H9 (cell line): ENCODE data around the gene ZNF652. TPM values are rescaled to one million over a fixed set of nuclear protein-coding genes. Genes with fewer than 3 reads are reported as not detected.
A peak's percentile ranks its signal among the peaks of the same experiment; 100 is the strongest.

Source experiments
- DNase-seq: peaks from one replicate; pipeline ENCODE4 v3.0.0-alpha.2; 2017
- H2AFZ ChIP-seq: one replicate; pipeline ENCODE4 v1.6.1; 2013; ENCODE audit warnings: mild to moderate bottlenecking, low read length, control low read depth, moderate library complexity
- H2AK5ac ChIP-seq: 2 replicates; pipeline ENCODE4 v1.6.1; 2013; ENCODE audit warnings: low read length, control low read depth, mixed read lengths; ENCODE audit not compliant: insufficient read length
- H2BK120ac ChIP-seq: one replicate; pipeline ENCODE4 v1.6.1; 2013; ENCODE audit warnings: low read depth, mild to moderate bottlenecking, low read length, control low read depth, inconsistent platforms; ENCODE audit not compliant: poor library complexity, severe bottlenecking
- H2BK12ac ChIP-seq: 2 replicates; pipeline ENCODE4 v1.6.1; 2013; ENCODE audit warnings: low read length, control low read depth, mixed read lengths, low read depth; ENCODE audit not compliant: insufficient read length
- H2BK15ac ChIP-seq: 2 replicates; pipeline ENCODE4 v1.6.1; 2013; ENCODE audit warnings: low read depth, low read length, control low read depth
- H2BK20ac ChIP-seq: one replicate; pipeline ENCODE4 v1.6.1; 2013; ENCODE audit warnings: low read depth, mild to moderate bottlenecking, low read length, control low read depth, inconsistent platforms; ENCODE audit not compliant: poor library complexity, severe bottlenecking
- H2BK5ac ChIP-seq: 2 replicates; pipeline ENCODE4 v1.6.1; 2013; ENCODE audit warnings: low read length, control low read depth, mixed read lengths; ENCODE audit not compliant: insufficient read length
- H3K14ac ChIP-seq: 2 replicates; pipeline ENCODE4 v1.6.1; 2013; ENCODE audit warnings: low read length, control low read depth; ENCODE audit not compliant: insufficient read depth
- H3K18ac ChIP-seq: 2 replicates; pipeline ENCODE4 v1.6.1; 2013; ENCODE audit warnings: low read depth, mild to moderate bottlenecking, mixed read lengths, low read length, control low read depth; ENCODE audit not compliant: insufficient read length
- H3K23ac ChIP-seq: 2 replicates; pipeline ENCODE4 v1.6.1; 2013; ENCODE audit warnings: low read length, control low read depth, mixed read lengths, low read depth; ENCODE audit not compliant: insufficient read length
- H3K23me2 ChIP-seq: 2 replicates; pipeline ENCODE4 v1.6.1; 2013; ENCODE audit warnings: low read depth, mild to moderate bottlenecking, mixed read lengths, low read length, control low read depth; ENCODE audit not compliant: insufficient read length, poor library complexity, severe bottlenecking
- H3K27ac ChIP-seq: 2 replicates; pipeline ENCODE4 v1.5.1; 2013; ENCODE audit warnings: low read length, control low read depth, mixed read lengths, low read depth; ENCODE audit not compliant: insufficient read length
- H3K27me3 ChIP-seq: 2 replicates; pipeline ENCODE4 v1.6.1; 2013; ENCODE audit warnings: low read length, control low read depth, inconsistent platforms; ENCODE audit not compliant: insufficient read depth
- H3K4ac ChIP-seq: 2 replicates; pipeline ENCODE4 v1.6.1; 2013; ENCODE audit warnings: low read depth, mild to moderate bottlenecking, control low read depth, inconsistent platforms, low read length, moderate library complexity
- H3K4me1 ChIP-seq: 2 replicates; pipeline ENCODE4 v1.6.1; 2013; ENCODE audit warnings: low read length, control low read depth, inconsistent platforms; ENCODE audit not compliant: insufficient read depth
- H3K4me2 ChIP-seq: 2 replicates; pipeline ENCODE4 v1.6.1; 2013; ENCODE audit warnings: low read length, control low read depth, mixed read lengths; ENCODE audit not compliant: insufficient read length, insufficient read depth
- H3K56ac ChIP-seq: 2 replicates; pipeline ENCODE4 v1.6.1; 2013; ENCODE audit warnings: low read depth, mild to moderate bottlenecking, mixed read lengths, low read length, control low read depth; ENCODE audit not compliant: insufficient read length
- H3K79me1 ChIP-seq: 2 replicates; pipeline ENCODE4 v1.6.1; 2013; ENCODE audit warnings: low read depth, mild to moderate bottlenecking, moderate library complexity, low read length, control low read depth, inconsistent platforms; ENCODE audit not compliant: insufficient read depth, poor library complexity, severe bottlenecking
- H3K79me2 ChIP-seq: 2 replicates; pipeline ENCODE4 v1.6.1; 2013; ENCODE audit warnings: low read length, control low read depth, inconsistent platforms; ENCODE audit not compliant: insufficient read depth
- H3K9ac ChIP-seq: 2 replicates; pipeline ENCODE4 v1.6.1; 2013; ENCODE audit warnings: low read length, control low read depth, mixed read lengths; ENCODE audit not compliant: insufficient read length; ENCODE audit errors: extremely low read depth
- H3K9me3 ChIP-seq: one replicate; pipeline ENCODE4 v1.6.1; 2013; ENCODE audit warnings: low read depth, low read length, inconsistent platforms; ENCODE audit not compliant: control insufficient read depth
- H3T11ph ChIP-seq: one replicate; pipeline ENCODE4 v1.6.1; 2013; ENCODE audit warnings: mild to moderate bottlenecking, low read length, control low read depth, inconsistent platforms
- H4K20me1 ChIP-seq: one replicate; pipeline ENCODE4 v1.6.1; 2013; ENCODE audit not compliant: control insufficient read depth, insufficient read length, insufficient read depth
- H4K5ac ChIP-seq: 2 replicates; pipeline ENCODE4 v1.6.1; 2013; ENCODE audit warnings: low read depth, mild to moderate bottlenecking, mixed read lengths, low read length, control low read depth; ENCODE audit not compliant: insufficient read length
- H4K8ac ChIP-seq: replicated peaks from 2 replicates; pipeline ENCODE4 v1.6.1; 2013; ENCODE audit warnings: low read length, control low read depth, mixed read lengths, low read depth; ENCODE audit not compliant: insufficient read length
- H4K91ac ChIP-seq: 2 replicates; pipeline ENCODE4 v1.6.1; 2013; ENCODE audit warnings: low read depth, mild to moderate bottlenecking, moderate library complexity, mixed read lengths, low read length, control low read depth; ENCODE audit not compliant: insufficient read length
- H3K27ac Mint-ChIP-seq, 3 experiments: 2 replicates in 2 of 3; 3 replicates in 1 of 3; pipeline ENCODE4 v1.8.0; 2020 to 2021; ENCODE audit warnings: mixed read lengths in 3 of 3, mild to moderate bottlenecking in 1 of 3, moderate library complexity in 1 of 3
- H3K27me3 Mint-ChIP-seq: 2 replicates; pipeline ENCODE4 v1.8.0; 2021; ENCODE audit warnings: low read depth, mild to moderate bottlenecking, moderate library complexity, mixed read lengths
- H3K36me3 Mint-ChIP-seq, 3 experiments: 2 replicates in 2 of 3; 3 replicates in 1 of 3; pipeline ENCODE4 v1.8.0; 2020 to 2021; ENCODE audit warnings: low read depth in 3 of 3, mixed read lengths in 3 of 3; ENCODE audit not compliant: insufficient read depth in 1 of 3
- H3K4me1 Mint-ChIP-seq, 2 experiments: 2 replicates each; pipeline ENCODE4 v1.8.0; 2020; ENCODE audit warnings: mixed read lengths in 2 of 2
- H3K4me3 Mint-ChIP-seq, 2 experiments: 2 replicates in 1 of 2; 3 replicates in 1 of 2; pipeline ENCODE4 v1.8.0; 2020 to 2021; ENCODE audit warnings: mild to moderate bottlenecking in 2 of 2, mixed read lengths in 2 of 2, moderate library complexity in 1 of 2
- H3K9me3 Mint-ChIP-seq, 2 experiments: 2 replicates in 1 of 2; 3 replicates in 1 of 2; pipeline ENCODE4 v1.8.0; 2020; ENCODE audit warnings: mild to moderate bottlenecking in 2 of 2, mixed read lengths in 2 of 2, moderate library complexity in 1 of 2
- WGBS: extraction: QIAGEN DNeasy Blood & Tissue Kit; methylation state at CpG from one replicate; pipeline ENCODE4 v1.1.7; 2013; ENCODE audit warnings: missing lambda C conversion rate, low lambda C conversion rate, mixed read lengths; ENCODE audit not compliant: insufficient read length; ENCODE audit errors: extremely low coverage; 5-methylcytosine and 5-hydroxymethylcytosine counted together
- total RNA-seq: library from RNA; stranded (reverse); gene quantifications from 2 replicates; pipeline ENCODE4 v1.2.1, GENCODE V29; 2021
- TF ChIP-seq, protein P1 (sequence below): fragments of 200-600 bp; sonication (generic); conservative IDR thresholded peaks from 3 replicates; pipeline ENCODE4 v1.8.0; 2021; ENCODE audit warnings: antibody characterized with exemption, mild to moderate bottlenecking

ZNF652 gene
- total RNA-seq, 1 experiment from 2014 or later: 33.6 TPM

DNA sequence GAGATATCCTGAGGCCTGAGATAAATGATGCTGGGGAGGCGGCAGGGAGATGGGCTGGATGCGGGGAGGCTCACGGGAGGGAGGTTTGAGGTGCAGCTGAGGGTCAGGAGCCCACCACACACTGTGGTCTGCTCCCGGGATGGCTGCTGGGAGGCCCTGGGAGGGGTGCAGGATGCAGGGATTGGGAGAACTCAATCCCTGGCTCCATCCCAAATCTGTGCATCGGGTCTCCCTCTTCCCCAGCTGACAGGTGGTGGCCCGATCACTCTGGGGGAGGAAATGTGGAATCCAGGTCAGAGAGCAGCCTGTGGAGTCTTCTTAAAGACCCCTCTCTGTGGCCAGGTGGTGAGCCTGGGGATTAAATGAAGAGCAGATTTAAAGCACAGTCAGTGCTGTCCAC lies 40.7 kb upstream of the ZNF652 start:
- H4K91ac ChIP-seq: no peak overlapping the region
- H3K79me2 ChIP-seq: no peaks in the 10 kb centered on the region
- Mint-ChIP-seq H3K27me3 (no peaks in the 10 kb centered on the region), H3K4me1 (peaks cover 4 to 15% of the 10 kb centered on the region in 2 experiments; a peak in 3 of 4 replicates), H3K36me3 (peaks cover 40 to 53% (median 42%) of the 10 kb centered on the region in 3 experiments), H3K27ac (peak overlapping the region; percentile 2 to 95 (median 22); a peak in 4 of 7 replicates), H3K4me3 (no peak overlapping the region), H3K9me3 (no peaks in the 10 kb centered on the region)
- H2BK15ac ChIP-seq: no peak overlapping the region
- no peak overlapping the region for H3T11ph ChIP-seq
- no peaks in the 10 kb centered on the region for H3K9me3 ChIP-seq
- TF ChIP-seq, protein P1, sequence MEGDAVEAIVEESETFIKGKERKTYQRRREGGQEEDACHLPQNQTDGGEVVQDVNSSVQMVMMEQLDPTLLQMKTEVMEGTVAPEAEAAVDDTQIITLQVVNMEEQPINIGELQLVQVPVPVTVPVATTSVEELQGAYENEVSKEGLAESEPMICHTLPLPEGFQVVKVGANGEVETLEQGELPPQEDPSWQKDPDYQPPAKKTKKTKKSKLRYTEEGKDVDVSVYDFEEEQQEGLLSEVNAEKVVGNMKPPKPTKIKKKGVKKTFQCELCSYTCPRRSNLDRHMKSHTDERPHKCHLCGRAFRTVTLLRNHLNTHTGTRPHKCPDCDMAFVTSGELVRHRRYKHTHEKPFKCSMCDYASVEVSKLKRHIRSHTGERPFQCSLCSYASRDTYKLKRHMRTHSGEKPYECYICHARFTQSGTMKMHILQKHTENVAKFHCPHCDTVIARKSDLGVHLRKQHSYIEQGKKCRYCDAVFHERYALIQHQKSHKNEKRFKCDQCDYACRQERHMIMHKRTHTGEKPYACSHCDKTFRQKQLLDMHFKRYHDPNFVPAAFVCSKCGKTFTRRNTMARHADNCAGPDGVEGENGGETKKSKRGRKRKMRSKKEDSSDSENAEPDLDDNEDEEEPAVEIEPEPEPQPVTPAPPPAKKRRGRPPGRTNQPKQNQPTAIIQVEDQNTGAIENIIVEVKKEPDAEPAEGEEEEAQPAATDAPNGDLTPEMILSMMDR: no peak
- H3K23ac ChIP-seq: no peak overlapping the region
- H3K18ac ChIP-seq: no peak overlapping the region
- no peaks in the 10 kb centered on the region for H4K20me1 ChIP-seq
- H3K79me1 ChIP-seq: no peaks in the 10 kb centered on the region
- H3K23me2 ChIP-seq: no peaks in the 10 kb centered on the region
- no CpG with 5 or more reads among the region's 6 CpGs for WGBS
- no peak overlapping the region for H2BK12ac ChIP-seq
- no peak overlapping the region for H2AK5ac ChIP-seq
- H4K5ac ChIP-seq: no peak overlapping the region
- H2AFZ ChIP-seq: no peak overlapping the region
- H3K27me3 ChIP-seq: no peaks in the 10 kb centered on the region
- no peak overlapping the region for H2BK5ac ChIP-seq
- DNase-seq: no peak
- H3K27ac ChIP-seq: no peak overlapping the region
- H2BK20ac ChIP-seq: no peak overlapping the region
- no peak overlapping the region for H3K14ac ChIP-seq
- H2BK120ac ChIP-seq: no peak overlapping the region
- H3K56ac ChIP-seq: no peak overlapping the region
- no peak overlapping the region for H3K4ac ChIP-seq
- no peak overlapping the region for H3K9ac ChIP-seq
- H4K8ac ChIP-seq: no peak overlapping the region
- no peaks in the 10 kb centered on the region for H3K4me1 ChIP-seq
- H3K4me2 ChIP-seq: no peak overlapping the region
